Stimulated activated CD4-positive, alpha-beta T cell treated with anti-CD3 and anti-CD28 coated beads, Interleukin-4, amount 100 ng/mL, for 48 hours (primary cell): ENCODE measurements around the gene OR2T34.
"Not testable (repeated sequence)": the region's sequence is repeated elsewhere in the genome, so short reads cannot be mapped to it uniquely, and the experiment has no call there.

Experiments used
- DNase-seq, 2 donors: peaks; one replicate each; pipeline ENCODE4 v3.0.0-alpha.2; 2020; ENCODE audit warnings: low read depth in 2 of 2

OR2T34 gene

DNA sequence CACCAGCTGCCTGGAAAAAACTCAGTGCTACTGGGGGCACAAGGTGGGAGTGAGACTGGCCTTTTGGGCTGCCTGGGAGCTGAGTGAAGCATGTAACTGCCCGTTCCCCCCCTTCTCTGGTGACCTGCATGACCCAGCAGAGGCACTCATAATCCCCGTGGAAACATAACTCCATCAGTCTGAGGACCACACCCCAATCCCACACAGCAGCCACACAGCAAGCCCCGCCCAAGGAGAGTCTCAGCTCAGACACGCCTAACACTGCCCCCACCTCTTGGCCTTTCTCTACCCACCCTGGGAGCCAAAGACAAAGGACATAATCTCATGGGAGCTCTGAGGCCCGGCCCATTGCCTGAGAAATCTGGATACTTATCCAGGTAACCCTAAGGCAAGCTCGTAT lies 23.5 kb downstream of the OR2T34 start:
- not testable (repeated sequence) for DNase-seq

DNA sequence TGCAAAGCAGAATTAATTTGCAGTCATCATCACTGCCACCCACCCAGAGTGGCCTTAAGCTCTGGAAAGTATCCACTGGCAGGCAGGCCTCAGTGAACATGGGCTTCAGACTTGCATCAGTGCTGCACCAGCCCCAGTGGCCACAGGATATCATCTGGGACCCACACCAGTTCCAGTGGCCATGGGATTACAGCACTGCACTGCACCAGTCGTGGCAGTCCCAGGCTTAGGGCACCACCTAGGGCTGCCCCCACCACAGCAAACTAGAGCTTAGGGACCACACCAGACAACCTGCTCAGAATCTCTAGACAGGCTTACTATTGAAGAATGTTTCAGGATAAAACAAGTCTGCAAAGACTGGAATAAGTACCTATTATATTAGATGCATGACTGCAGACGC lies 27.2 kb downstream of the OR2T34 start:
- DNase-seq = not testable (repeated sequence)

DNA sequence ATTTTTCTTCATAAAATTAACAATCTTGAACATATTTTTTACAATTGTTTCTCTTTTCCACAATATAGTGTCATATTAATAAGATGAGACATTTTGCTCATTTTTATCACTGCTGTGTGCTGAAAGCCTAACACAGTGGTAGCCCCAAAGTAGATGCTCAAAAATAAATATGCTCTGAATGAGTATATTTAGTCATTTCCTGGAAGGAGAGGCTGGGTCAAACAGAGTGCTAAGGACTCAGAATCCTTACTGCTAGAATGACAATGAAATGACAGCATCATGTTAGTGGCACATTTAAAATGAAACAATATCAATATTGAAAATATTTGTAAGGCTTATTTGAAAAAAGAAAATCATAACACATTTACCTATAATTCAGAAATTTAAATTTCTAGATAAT lies 37.1 kb downstream of the OR2T34 start:
- not testable (repeated sequence) for DNase-seq
